Thyroid gland (tissue), 4 donors: ENCODE measurements around the gene STX5.

ENCODE experiments used
- POLR2A ChIP-seq, 2 donors: fragments of 450-650 bp; IDR thresholded peaks; one replicate each; pipeline ENCODE4 v1.6.1; 2017; ENCODE audit warnings: antibody characterized with exemption in 2 of 2, mild to moderate bottlenecking in 2 of 2, moderate library complexity in 1 of 2
- TF ChIP-seq, protein P1 (sequence below), 6 experiments: fragments of 200-600 bp in 3 of 6; fragments of 450-650 bp in 3 of 6; sonication (generic) in 3 of 6; IDR thresholded peaks; one replicate each; pipeline ENCODE4 v1.5.1; 2016 to 2019; ENCODE audit warnings: antibody characterized with exemption in 6 of 6, mild to moderate bottlenecking in 2 of 6, inconsistent platforms in 1 of 6, moderate library complexity in 1 of 6

DNA sequence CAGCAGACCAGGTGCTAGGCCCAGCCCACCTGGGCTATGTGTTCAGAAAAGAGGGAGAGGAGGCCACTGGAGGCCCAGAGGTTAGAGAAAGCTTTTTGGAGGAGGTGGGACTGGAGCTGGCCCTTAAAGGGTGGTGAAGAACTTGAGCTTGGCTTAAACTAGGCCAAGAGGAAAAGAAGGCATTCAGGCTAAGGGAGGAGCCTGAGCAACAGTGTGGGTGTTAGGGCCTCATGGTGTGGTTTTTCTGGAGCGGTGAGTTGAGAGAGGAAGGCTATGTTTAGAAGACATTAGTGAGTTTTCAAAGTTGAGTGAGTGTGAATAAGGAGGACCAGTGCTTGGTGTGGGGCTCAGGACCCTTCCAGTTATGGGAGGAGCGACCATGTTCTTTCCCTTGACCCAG lies 54.5 kb downstream of the STX5 start:
- TF ChIP-seq, protein P1, sequence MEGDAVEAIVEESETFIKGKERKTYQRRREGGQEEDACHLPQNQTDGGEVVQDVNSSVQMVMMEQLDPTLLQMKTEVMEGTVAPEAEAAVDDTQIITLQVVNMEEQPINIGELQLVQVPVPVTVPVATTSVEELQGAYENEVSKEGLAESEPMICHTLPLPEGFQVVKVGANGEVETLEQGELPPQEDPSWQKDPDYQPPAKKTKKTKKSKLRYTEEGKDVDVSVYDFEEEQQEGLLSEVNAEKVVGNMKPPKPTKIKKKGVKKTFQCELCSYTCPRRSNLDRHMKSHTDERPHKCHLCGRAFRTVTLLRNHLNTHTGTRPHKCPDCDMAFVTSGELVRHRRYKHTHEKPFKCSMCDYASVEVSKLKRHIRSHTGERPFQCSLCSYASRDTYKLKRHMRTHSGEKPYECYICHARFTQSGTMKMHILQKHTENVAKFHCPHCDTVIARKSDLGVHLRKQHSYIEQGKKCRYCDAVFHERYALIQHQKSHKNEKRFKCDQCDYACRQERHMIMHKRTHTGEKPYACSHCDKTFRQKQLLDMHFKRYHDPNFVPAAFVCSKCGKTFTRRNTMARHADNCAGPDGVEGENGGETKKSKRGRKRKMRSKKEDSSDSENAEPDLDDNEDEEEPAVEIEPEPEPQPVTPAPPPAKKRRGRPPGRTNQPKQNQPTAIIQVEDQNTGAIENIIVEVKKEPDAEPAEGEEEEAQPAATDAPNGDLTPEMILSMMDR (IDR thresholded peaks at IDR 0.05), result no peak
- TF ChIP-seq POLR2A (IDR thresholded peaks at IDR 0.05), result no peak
